NCI-H748 (cell line): Measurements from ENCODE around the gene PDGFRB.
A peak's percentile ranks its signal among the peaks of the same experiment; 100 is the strongest.

ENCODE experiments used
- DNase-seq: peaks from one replicate; lab custom pipeline; 2025; ENCODE audit not compliant: unreplicated experiment; lab: John Stamatoyannopoulos, UW

The PDGFRB gene

GRCh38 chr5:150132740-150133139 is 22.9 kb downstream of the PDGFRB start:
- no peak for DNase-seq

GRCh38 chr5:150131978-150132694 is 23.5 kb downstream of the PDGFRB start:
- DNase-seq, result no peak

GRCh38 chr5:150131461-150131860 is 24.2 kb downstream of the PDGFRB start:
- no peak for DNase-seq

- DNase-seq, result no peak
These were observed 25.1 kb downstream of the PDGFRB start for GRCh38 chr5:150130493-150130922.

GRCh38 chr5:150129813-150130492 is 25.7 kb downstream of the PDGFRB start:
- DNase-seq, result peak; percentile 30

- DNase-seq, result no peak
These were observed 26.2 kb downstream of the PDGFRB start for GRCh38 chr5:150129454-150129812.

GRCh38 chr5:150126921-150127265 is 28.8 kb downstream of the PDGFRB start:
- no peak for DNase-seq

GRCh38 chr5:150126199-150126920 is 29.3 kb downstream of the PDGFRB start:
- DNase-seq, result no peak

GRCh38 chr5:150125334-150125733 is 30.3 kb downstream of the PDGFRB start:
- no peak for DNase-seq

GRCh38 chr5:150124596-150124995 is 31.0 kb downstream of the PDGFRB start:
- no peak for DNase-seq

- no peak for DNase-seq
These were observed 31.5 kb downstream of the PDGFRB start for GRCh38 chr5:150124111-150124557.

GRCh38 chr5:150123542-150123941 is 32.1 kb downstream of the PDGFRB start:
- DNase-seq, result no peak

- no peak for DNase-seq
These were observed 32.8 kb downstream of the PDGFRB start for GRCh38 chr5:150122536-150123481.

- DNase-seq, result no peak
These were observed 33.5 kb downstream of the PDGFRB start for GRCh38 chr5:150122158-150122510.

GRCh38 chr5:150121448-150122157 is 34.0 kb downstream of the PDGFRB start:
- no peak for DNase-seq

- no peak for DNase-seq
These were observed 34.8 kb downstream of the PDGFRB start for GRCh38 chr5:150120617-150121447.

- DNase-seq, result no peak
These were observed 35.6 kb downstream of the PDGFRB start for GRCh38 chr5:150120062-150120441.

- DNase-seq, result no peak
These were observed 36.1 kb downstream of the PDGFRB start for GRCh38 chr5:150119421-150120061.
